ENCODE data around the gene SNAI3. TPM values are rescaled to one million over a fixed set of nuclear protein-coding genes. Genes with fewer than 3 reads are reported as not detected.

The SNAI3 gene
- total and polyA plus RNA-seq, 2 of the 8 experiments (the other 6 are each of a cell fraction or from before 2014, with no cell fraction given), result 8.5 to 13.3 TPM

DNA sequence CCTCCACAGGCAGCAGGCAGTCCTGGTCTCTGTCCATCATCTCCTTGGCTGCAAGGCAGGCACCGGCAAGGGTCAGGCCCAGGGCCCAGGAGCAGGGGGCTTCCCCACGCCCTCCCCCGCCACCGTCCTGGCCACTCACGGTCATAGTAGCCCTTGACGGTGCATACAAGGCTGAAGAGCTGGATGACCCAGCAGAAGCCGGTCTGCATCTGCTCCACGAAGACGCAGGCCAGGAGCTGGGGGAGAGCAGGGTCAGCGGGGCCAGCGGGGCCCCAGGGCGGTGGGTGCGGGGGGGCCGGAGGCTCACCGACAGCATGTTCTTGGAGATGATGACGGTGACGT, 40.1 kb upstream of the SNAI3 start:
- Histone ChIP-seq H3K4me3 (ENCODE audit: extremely low read depth in 1 of 4, insufficient read depth in 2 of 4, low read depth in 3 of 4, low read length in 4 of 4) (no peak overlapping the region), H3K4ac (replicated peaks; ENCODE audit: insufficient read length, low read depth, low read length) (no peak overlapping the region), H3K27ac (ENCODE audit: low read depth, low read length) (no peak overlapping the region), H2BK20ac (ENCODE audit: low read length) (no peak overlapping the region), H4K5ac (ENCODE audit: insufficient read length, low read depth, low read length) (no peak overlapping the region), H3K27me3 (replicated peaks in 1 of 4; ENCODE audit: control insufficient read depth in 3 of 4, extremely low read depth in 1 of 4, insufficient read depth in 3 of 4, low read length in 3 of 4) (no peaks in the 10 kb centered on the region), H2BK120ac (replicated peaks; ENCODE audit: low read depth, low read length) (no peak overlapping the region), H2AK5ac (ENCODE audit: low read depth, low read length) (no peak overlapping the region), H3K18ac (ENCODE audit: extremely low read depth, low read length) (no peak overlapping the region), H3K9me3 (ENCODE audit: insufficient read depth in 2 of 2, low read depth in 1 of 2, low read length in 1 of 2) (no peaks in the 10 kb centered on the region), H3K23me2 (ENCODE audit: low read depth, low read length) (no peaks in the 10 kb centered on the region), H4K91ac (replicated peaks; ENCODE audit: insufficient read length, low read length) (no peak overlapping the region), H2BK12ac (ENCODE audit: low read depth, low read length) (no peak overlapping the region), H3K4me1 (replicated peaks in 1 of 4; ENCODE audit: control insufficient read depth in 3 of 4, insufficient read depth in 4 of 4, low read length in 3 of 4) (no peaks in the 10 kb centered on the region), H3K23ac (ENCODE audit: insufficient read length) (no peak overlapping the region), H2BK15ac (ENCODE audit: low read length) (no peak overlapping the region), H3K4me2 (ENCODE audit: insufficient read depth in 1 of 2, low read depth in 2 of 2, low read length in 2 of 2) (no peak overlapping the region), H3K14ac (ENCODE audit: insufficient read length) (no peak overlapping the region), H4K20me1 (replicated peaks in 1 of 2; ENCODE audit: control insufficient read depth in 1 of 2, insufficient read depth in 2 of 2, low read length in 2 of 2) (peaks cover 0 to 8% of the 10 kb centered on the region in 2 experiments), H3K36me3 (ENCODE audit: control insufficient read depth in 2 of 4, insufficient read depth in 4 of 4, low read length in 3 of 4) (peaks cover 0 to 22% (median 2%) of the 10 kb centered on the region in 4 experiments; a peak in 4 of 8 replicates), H4K8ac (ENCODE audit: extremely low read depth, insufficient read depth, low read length) (no peak overlapping the region), H3K79me2 (ENCODE audit: control insufficient read depth in 1 of 2, insufficient read depth in 2 of 2, low read length in 2 of 2) (no peaks in the 10 kb centered on the region), H2BK5ac (ENCODE audit: low read depth, low read length) (no peak overlapping the region), H3K9ac (replicated peaks in 1 of 4; ENCODE audit: extremely low read depth in 1 of 4, low read depth in 3 of 4, low read length in 3 of 4) (no peak overlapping the region), H3K79me1 (ENCODE audit: low read depth, low read length) (no peaks in the 10 kb centered on the region), H2AFZ (ENCODE audit: low read length) (no peak overlapping the region), H3K56ac (replicated peaks; ENCODE audit: insufficient read length, low read depth, low read length) (no peak overlapping the region)
- FAIRE-seq, result no peak
- TF ChIP-seq BCL11A (IDR thresholded peaks at IDR 0.05; ENCODE audit: low read depth in 2 of 2, low read length in 2 of 2) (no peak), CBX5 (IDR thresholded peaks at IDR 0.05; ENCODE audit: low read depth, low read length) (no peak)
- ChIA-PET POLR2A (ENCODE audit: partially characterized antibody) (no interaction called here), CTCF (ENCODE audit: partially characterized antibody) (no interaction called here)
- 84% methylated on average over 9 of the region's 17 CpGs; no CpG with 5 or more reads in 1 of the 2 experiments for WGBS, 2 experiments (ENCODE audit: extremely low coverage in 1 of 2, insufficient coverage in 1 of 2, insufficient read length in 1 of 2, insufficient replicate concordance in 2 of 2, low coverage in 1 of 2, low lambda C conversion rate in 2 of 2, missing lambda C conversion rate in 1 of 2)
- no peak for DNase-seq (ENCODE audit: low read depth in 1 of 2, low spot score in 2 of 2)

Measured in H1 (cell line).